GM18502 (cell line): Measurements from ENCODE around the gene SYCE3.
"Not testable (repeated sequence)": the region's sequence is repeated elsewhere in the genome, so short reads cannot be mapped to it uniquely, and the experiment has no call there.

Source experiments
- ATAC-seq: cut with Tn5 transposase; IDR thresholded peaks from one replicate; pipeline ENCODE4 v1.9.1; 2021; ENCODE audit warnings: mild to moderate bottlenecking; ENCODE audit not compliant: unreplicated experiment, poor library complexity

SYCE3 gene, protein sequence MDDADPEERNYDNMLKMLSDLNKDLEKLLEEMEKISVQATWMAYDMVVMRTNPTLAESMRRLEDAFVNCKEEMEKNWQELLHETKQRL

DNA sequence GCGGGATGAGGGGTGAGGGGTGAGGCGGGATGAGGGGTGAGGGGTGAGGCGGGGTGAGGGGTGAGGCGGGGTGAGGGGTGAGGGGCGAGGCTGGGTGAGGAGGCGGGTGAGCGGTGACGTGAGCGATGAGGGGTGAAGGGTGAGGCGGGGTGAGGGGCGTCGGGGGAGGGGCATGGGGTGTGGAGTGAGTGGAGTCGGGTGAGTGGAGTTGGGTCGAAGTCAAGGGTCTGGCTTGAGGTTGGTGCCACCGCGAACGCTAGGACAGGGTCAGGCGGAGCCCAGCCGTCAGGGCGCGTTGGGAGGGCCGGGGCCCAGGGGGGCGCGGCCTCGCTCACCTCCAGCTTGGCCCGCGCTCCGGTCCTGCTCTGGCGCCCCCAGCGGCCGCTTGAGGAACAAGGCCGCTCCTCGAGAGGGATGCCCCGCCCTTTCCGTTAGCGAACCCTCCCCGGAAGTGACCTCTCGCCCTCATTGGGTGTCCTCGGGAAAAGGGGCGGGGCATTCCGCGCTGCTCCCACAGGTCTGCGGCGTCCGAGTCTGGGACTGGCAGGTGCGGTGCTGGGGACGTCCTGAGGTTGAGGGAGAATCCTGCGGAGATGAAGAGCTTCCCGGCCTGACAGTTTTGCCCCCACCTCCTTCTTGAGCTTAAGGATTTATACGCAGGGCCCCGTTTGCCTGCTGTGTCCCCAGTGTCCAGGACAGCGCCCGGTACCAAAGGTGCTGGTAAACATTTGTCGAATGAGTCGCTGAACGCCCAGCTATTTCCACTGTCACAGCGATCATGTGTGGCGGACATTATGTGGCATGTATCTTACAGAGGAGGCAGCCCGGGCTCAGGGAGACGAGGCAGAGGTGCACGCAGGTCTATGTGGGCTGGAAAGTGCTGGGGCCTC lies at the start of gene SYCE3:
SYCE3 (minus strand) TSS at position 397 of the 890 bp plus-strand sequence. CDS start 6,514 bp downstream, outside the sequence.
- peak; percentile 93 for ATAC-seq

DNA sequence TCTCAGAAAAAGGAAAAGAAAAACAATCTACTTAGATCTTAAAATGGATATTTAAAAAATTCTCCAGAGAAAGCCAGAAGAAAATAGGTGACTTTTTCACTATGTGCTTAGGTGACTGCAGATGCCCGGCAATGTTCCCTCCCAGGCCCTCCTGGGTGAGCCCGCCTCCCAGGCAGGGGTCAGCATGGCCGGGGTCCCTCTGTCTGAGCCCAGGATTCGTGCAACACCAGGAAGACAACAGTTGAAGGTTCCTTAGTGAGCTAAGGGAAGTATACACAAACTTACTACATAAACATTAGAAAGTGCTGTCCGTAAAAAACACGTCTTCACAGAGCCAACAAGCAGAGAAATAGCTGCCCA lies 49.4 kb upstream of the SYCE3 start:
- ATAC-seq, result no peak

DNA sequence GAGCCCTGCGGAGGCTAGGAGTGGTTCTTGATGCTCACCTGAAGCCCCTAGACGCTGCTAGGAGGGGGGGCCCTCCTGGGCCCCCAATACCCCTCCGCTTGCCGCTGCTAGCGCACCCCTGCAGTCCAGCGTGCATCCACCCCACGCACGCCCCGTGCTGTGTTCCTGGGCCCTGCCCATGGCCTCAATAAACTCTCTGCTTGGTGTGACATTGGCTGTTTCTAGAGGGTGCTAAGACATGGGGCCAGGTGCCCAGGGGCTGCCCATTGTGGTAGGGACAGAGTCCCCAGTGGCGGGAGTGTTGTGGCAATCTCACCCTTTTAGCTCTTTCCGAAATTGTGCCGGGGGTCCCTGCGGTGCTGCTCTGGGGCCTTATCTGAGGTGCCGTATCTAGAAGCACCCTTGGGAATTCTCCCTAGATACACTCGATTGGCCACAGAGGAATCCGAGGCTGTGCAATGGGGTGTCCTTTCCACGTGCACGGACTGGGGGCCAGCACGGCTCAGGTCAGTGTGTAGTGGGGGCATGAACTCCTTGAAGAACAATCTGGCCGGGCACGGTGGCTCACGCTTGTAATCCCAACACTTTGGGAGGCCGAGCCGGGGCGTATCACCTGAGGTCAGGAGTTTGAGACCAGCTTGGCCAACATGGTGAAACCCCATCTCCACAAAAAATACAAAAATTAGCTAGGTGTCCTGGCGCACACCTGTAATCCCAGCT lies 48.8 kb upstream of the SYCE3 start:
- ATAC-seq, result no peak

DNA sequence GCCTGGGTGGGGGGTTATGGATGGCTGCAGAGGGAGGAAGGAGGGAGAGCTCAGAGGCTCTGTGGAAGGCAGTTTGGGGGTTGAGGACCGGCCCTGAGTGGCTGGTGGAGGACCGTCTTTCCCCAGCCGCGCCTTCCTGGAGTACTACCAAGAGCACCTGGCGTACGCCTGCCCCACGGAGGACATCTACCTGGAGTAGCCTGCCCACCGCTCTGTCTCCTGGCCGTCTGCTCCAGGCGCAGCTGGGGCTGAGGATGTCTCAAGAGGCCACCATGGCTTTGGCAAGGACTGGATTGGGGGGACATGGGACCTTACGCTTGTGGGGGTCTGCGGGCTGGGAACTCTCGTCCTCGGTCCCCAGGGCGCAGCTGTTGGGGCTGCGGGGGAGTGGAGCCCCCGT lies 47.9 kb upstream of the SYCE3 start:
- no peak for ATAC-seq

DNA sequence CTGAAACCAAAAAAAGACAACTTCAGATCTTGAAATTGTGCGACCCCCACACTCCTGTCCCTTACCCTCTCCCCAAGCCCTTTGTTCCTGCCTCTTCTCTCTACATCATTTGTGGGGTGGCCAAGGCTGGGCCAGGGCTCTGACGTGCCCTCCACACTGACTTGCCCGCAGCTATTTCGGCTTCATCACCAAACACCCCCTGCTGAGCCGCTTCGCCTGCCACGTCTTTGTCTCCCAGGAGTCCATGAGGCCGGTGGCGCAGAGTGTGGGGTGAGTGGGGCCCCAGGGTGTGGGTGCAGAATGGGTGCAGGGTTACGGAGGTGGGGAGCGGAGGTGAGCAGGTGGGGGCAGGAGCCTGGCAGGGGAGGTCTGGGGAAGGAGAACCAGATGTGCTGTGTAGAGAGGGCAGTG lies 47.3 kb upstream of the SYCE3 start:
- ATAC-seq, result no peak

DNA sequence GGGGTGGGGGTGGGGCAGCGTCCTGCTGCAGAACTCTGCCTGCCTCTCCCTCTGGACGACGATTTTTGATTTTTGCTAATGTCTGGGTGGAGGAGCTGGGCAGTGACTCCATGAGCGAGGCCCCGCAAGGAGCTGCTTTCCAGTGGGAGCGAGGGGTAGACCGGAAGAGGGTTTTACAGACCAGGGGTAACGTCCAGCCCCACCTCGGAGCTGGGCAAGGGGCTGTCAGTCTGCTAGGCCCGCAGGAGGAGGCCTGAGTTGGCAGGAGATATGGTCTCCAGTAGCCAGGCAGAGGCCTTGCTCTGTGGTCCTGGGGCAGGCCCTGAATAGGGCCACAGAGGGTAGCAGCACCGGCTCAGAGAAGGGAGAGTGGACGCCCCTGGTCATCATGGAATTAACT lies 46.9 kb upstream of the SYCE3 start:
- no peak for ATAC-seq

DNA sequence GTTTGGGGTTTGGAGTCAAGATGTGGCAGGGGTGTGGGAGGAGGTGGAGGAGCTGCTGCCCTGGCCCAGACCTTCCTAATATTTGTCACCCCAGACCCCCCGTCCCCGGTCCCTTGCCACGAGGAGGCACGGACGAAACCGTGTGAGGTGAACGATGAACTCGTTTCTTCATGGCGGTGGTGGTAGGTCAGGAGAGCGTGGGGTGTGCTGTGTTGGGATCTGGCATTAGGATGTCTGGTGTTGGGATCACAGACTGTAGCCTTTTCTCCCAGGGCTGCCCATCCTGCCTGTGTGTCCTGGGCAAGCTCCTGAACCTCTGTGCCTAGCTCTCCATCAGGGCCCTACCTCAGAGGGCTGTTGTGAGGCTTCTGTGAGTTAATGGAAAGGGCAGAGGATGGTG lies 46.3 kb upstream of the SYCE3 start:
- no peak for ATAC-seq

DNA sequence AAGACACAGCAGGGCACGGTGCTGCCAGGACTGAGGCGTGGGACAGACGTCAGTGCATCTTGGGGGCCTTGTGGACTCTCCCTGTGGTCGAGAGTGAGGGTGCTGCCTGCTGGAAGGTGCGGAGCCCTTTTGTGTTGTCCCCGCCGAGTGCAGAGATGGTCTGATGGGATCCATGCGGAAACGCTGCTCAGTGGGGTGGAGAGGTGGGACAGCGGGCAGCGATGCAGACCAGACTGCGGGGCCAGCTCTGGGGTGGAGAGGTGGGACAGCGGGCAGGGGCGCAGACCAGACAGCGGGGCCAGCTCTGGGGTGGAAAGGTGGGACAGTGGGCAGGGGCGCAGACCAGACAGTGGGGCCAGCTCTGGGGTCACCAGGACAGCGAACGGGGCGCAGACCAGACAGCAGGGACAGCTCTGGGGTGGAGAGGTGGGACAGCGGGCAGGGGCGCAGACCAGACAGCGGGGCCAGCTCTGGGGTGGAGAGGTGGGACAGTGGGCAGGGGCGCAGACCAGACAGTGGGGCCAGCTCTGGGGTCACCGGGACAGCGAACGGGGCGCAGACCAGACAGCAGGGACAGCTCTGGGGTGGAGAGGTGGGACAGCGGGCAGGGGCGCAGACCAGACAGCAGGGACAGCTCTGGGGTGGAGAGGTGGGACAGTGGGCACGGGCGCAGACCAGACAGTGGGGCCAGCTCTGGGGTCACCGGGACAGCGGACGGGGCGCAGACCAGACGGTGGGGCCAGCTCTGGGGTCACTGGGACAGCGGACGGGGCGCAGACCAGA lies 45.5 kb upstream of the SYCE3 start:
- ATAC-seq, result not testable (repeated sequence)

DNA sequence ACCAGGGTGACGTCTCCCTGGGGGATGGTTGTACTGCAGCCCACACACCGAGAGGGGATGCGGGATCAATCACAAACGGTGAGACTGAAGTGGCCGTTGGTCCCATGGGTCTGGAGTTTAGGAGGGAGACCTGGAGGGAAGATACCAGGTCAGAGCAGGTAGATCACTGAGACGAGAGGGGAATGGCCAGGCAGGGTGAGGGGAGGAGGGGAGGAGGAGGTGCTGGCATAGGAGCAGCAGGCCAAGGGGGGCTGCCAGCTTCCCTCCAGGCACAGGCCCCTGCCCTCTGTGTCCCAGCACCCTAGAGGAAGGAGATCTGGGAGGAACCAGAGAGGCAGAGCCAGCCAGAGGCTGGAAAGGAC lies 44.9 kb upstream of the SYCE3 start:
- no peak for ATAC-seq

DNA sequence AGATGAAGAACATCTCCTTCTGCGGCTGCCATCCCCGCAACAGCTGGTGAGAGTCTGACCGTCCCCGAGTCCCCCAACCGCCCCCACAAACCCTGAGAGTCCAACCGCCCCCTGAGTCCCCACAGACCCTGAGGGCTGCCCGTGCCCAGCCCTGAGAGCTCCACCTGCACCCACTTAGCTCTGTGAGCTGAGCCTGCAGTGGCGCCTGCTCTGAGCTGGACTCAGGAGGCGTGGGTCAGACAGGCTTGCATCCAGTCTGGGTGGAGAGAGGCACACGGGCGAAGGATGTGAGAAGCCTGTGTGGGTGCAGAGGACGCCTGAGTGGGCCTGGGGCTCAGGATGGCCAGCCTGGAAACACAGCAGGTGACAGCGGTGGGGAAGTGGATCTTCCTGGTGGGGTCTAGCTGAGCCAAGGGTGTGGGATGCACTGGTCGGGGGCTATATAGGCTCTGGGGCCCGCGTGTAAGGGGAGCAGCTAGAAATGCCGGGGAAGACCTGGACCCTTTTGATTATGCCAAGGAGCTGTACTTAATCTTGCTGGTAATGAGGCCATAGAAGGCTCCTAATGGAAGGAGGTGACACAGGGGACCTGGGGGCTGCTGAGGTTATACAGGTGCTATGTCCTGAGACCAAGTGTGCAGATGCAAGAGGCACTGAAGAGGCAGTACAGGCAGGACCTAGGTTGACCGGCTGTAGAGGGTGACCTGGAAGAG lies 44.4 kb upstream of the SYCE3 start:
- ATAC-seq, result no peak

DNA sequence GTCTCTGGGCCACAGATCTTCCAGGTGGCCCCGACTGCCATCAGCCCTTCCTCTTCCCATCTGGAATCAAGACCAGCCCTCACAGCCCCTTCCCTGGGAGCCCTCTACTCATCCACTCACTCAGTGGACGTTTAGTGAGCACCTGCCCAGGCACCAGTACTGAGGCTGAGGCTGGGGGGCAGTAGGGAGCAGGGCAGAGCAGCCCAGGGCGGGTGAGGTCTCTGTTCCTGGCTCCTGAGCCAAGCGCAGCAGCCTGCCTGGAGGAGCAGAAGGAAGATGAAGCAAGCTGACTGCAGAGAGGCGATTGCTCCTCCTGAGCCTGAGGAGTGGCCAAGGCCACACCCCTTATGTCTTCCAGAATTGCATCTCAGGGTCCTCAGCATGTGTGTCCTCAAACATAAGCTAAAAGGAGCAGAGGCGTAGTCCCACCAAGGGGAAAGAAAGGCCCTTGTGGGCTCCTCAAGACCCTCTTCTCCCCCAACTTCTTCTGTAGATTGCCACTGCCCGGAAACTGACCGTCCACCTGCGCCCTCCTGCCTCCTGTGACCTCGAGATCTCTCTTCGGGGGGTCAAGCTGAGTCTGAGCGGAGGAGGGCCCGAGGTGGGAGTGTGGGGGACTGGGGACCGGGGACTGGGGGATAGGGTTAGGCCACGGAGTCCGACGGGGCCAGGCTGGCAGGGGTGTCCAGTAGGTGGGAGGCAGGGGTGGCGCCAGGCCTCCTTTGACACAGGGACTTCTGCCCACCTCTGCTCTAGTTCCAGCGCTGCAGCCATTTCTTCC lies 43.6 kb upstream of the SYCE3 start:
- no peak for ATAC-seq

DNA sequence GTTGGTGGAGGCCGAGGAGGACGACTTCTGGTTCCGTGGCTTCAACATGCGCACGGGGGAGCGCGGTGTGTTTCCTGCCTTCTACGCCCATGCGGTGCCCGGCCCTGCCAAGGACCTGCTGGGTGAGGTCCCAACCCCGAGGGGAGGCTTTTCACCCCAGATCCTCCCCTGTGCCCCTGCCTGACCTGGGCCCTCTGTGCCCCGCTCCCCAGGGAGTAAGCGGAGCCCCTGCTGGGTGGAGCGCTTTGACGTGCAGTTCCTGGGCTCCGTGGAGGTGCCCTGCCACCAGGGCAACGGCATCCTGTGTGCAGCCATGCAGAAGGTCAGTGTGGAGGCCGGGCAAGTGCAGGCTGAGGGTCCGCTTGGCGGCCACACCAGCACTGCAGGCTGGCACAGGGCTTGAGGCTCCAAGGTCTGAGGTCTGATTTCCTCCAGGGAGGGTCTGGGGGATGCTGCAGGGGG lies 42.9 kb upstream of the SYCE3 start:
- no peak for ATAC-seq

DNA sequence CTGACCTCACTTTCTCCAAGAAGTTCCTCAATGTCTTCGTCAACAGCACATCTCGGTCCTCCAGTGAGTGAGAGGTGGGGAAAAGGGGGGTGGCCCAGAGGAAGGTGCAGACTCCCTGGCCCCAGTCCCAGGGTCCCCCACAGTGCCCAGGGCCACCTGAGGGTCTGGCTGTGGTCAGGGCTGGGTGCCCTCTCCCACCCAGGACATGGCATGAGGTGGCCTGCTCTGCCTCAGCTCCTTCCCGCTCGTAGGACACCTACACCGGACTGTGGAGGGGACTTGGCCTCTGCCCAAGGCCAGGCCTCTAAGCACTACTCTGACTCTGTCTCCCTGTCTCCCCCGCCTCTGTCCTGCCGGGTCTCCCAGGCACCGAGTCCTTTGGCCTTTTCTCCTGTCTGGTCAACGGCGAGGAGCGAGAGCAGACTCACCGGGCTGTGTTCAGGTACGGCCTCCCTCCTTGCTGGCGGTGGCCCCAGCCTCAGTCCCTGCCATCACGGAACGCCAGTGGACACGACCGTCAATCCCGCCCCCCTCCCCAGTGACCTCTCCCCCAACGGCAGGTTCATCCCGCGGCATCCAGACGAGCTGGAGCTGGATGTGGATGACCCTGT lies 42.4 kb upstream of the SYCE3 start:
- no peak for ATAC-seq

DNA sequence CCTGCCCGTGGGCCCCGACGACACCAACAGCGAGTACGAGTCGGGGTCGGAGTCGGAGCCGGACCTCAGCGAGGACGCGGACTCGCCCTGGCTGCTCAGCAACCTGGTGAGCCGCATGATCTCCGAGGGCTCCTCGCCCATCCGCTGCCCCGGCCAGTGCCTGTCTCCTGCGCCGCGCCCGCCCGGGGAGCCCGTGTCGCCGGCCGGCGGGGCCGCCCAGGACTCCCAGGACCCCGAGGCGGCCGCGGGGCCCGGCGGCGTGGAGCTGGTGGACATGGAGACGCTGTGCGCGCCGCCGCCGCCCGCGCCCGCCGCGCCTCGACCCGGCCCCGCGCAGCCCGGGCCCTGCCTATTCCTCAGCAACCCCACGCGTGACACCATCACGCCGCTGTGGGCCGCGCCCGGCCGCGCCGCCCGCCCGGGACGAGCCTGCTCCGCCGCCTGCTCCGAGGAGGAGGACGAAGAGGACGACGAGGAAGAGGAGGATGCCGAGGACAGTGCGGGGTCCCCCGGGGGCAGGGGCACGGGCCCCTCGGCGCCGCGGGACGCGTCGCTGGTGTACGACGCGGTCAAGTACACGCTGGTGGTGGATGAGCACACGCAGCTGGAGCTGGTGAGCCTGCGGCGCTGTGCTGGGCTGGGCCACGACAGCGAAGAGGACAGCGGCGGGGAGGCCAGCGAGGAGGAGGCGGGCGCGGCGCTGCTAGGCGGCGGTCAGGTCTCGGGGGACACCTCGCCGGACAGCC lies 41.7 kb upstream of the SYCE3 start:
- no peak for ATAC-seq

DNA sequence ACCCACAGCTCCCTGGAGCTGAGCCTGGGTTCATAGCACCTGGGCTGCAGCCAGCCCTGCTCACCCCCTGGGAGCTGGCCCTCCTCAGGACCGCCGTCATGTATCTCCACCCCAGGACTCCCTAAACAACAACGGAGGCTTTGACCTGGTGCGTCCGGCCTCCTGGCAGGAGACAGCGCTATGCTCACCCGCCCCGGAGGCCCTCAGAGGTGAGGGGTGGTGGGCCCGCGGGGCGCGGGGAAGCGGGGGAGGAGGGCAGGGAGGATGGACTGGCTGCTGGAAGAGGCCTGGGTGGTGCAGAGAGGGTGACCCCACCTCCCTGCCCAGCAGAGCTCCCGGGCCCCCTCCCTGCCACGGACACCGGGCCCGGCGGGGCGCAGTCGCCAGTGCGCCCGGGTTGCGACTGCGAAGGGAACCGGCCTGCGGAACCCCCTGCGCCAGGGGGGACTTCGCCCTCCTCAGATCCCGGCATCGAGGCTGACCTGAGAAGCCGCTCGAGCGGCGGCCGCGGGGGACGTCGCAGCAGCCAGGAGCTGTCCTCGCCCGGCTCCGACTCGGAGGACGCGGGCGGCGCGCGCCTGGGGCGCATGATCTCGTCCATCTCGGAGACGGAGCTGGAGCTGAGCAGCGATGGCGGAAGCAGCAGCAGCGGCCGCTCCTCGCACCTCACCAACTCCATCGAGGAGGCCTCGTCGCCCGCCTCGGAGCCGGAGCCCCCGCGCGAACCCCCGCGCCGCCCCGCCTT lies 41.0 kb upstream of the SYCE3 start:
- no peak for ATAC-seq

DNA sequence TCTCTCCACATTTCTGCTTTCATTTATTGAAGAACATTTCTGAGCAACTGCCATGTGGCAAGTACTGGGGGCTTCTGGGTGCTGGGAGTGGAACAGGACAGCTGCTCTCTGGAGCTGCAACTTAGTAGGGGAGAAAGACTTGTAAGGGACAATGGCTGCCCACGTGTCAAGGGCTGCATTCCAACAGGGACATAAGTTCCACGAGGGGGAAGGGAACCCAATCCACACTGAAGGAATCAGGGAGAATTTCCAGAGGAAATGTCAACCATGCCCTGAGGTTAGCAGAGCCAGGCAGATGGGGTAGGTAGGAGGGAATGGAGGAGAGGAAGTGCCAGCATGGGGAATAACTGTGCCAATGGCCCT lies 39.6 kb upstream of the SYCE3 start:
- ATAC-seq, result no peak

DNA sequence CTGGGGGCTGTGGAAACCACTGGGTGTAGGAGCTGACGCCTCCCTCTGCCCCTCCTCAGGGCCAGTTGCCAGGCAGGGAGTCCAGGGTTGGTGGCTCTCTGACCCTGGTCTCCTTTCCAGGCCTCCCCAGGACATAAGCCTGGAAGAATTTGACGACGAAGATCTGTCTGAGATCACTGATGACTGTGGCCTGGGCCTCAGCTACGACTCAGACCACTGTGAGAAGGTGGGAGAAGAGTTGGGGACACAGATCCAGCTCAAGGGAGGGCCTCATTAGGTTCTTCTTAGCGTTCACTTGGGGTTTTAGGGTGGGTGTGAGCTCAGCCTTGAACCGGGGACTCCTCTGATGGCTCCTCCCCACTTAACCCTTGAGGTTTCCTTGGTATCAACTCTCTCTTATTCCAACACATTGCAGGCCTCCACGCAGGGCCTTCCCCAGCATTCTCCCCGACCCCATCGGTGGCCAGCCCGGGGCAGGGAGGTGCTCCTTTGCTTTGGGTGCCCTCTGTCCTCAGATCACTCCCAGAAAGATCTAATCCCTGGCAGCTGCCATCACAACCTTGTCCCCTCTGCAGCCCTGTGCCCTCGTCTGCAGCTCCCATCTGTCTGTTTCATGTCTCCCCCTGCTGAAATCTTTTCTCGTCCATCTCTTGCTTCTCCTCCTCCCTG lies 39.1 kb upstream of the SYCE3 start:
- no peak for ATAC-seq
